Esophagus muscularis mucosa (tissue), 4 donors: ENCODE results near the gene ZBTB45. TPM values are rescaled to one million over a fixed set of nuclear protein-coding genes. Genes with fewer than 3 reads are reported as not detected.

ENCODE experiments used
- DNase-seq: peaks from one replicate; pipeline ENCODE4 v3.0.0-alpha.2; 2017; ENCODE audit errors: extremely low spot score
- H3K27ac ChIP-seq, 4 donors: fragments of 200-600 bp; sonication (generic); replicated peaks in 1 of 4; 1 replicate in 3 of 4; 2 replicates in 1 of 4; pipeline ENCODE4 v1.5.1; 2016 to 2019; ENCODE audit warnings: mild to moderate bottlenecking in 1 of 4
- H3K27me3 ChIP-seq, 4 donors: fragments of 200-600 bp; sonication (generic); one replicate each; pipeline versions ENCODE4 v1.5.1 to v1.6.0; 2016 to 2019
- H3K36me3 ChIP-seq, 4 donors: fragments of 200-600 bp; sonication (generic); one replicate each; pipeline ENCODE4 v1.5.1; 2016 to 2019
- H3K4me1 ChIP-seq, 4 donors: fragments of 200-600 bp; sonication (generic); one replicate each; pipeline ENCODE4 v1.5.1; 2016 to 2019
- H3K4me3 ChIP-seq, 4 donors: fragments of 200-600 bp; sonication (generic); 1 replicate in 2 of 4; 2 replicates in 2 of 4; pipeline ENCODE4 v1.5.1; 2016 to 2019; ENCODE audit warnings: mild to moderate bottlenecking in 4 of 4, moderate library complexity in 1 of 4
- H3K9me3 ChIP-seq, 4 donors: fragments of 200-600 bp; sonication (generic); 1 replicate in 3 of 4; 2 replicates in 1 of 4; pipeline ENCODE4 v1.5.1; 2016 to 2019
- EP300 ChIP-seq: sonication (generic); formaldehyde crosslinking; IDR thresholded peaks from one replicate; pipeline ENCODE4 v1.6.1; 2017; ENCODE audit warnings: antibody characterized with exemption
- POLR2A ChIP-seq: fragments of 450-650 bp; IDR thresholded peaks from one replicate; pipeline ENCODE4 v1.6.1; 2017; ENCODE audit warnings: antibody characterized with exemption, moderate library complexity, mild to moderate bottlenecking, low read depth
- POLR2AphosphoS5 ChIP-seq, 2 donors: sonication (generic); formaldehyde crosslinking; IDR thresholded peaks; one replicate each; pipeline ENCODE4 v1.6.1; 2017; ENCODE audit warnings: antibody characterized with exemption in 2 of 2
- WGBS: methylation state at CpG from one replicate; pipeline ENCODE4 v1.1.5; 2018; 5-methylcytosine and 5-hydroxymethylcytosine counted together
- intact Hi-C: fragments of 100-400 bp; cut with DNase I; formaldehyde crosslinking; loops from one replicate; pipeline ENCODE4 v1.15.1; 2023
- total RNA-seq, 4 donors: library from RNA; depleted of rRNA; stranded (reverse); fragments of >200 nt; gene quantifications; one replicate each; pipeline versions ENCODE4 v1.1.0 to v1.2.1, GENCODE V29; 2016
- TF ChIP-seq, protein P1 (sequence below), 3 experiments: fragments of 200-600 bp in 2 of 3; fragments of 450-650 bp in 1 of 3; sonication (generic) in 2 of 3; IDR thresholded peaks; one replicate each; pipeline ENCODE4 v1.5.1; 2017 to 2019; ENCODE audit warnings: antibody characterized with exemption in 3 of 3, mild to moderate bottlenecking in 2 of 3, moderate library complexity in 1 of 3

Gene ZBTB45
- total RNA-seq, 4 donors from 2014 or later = 8.8 to 20.0 (median 12.1) TPM

GRCh38 chr19:58477130-58477529, 42.5 kb downstream of the ZBTB45 start:
- WGBS = 69% methylated on average over 4 of the region's 15 CpGs
- peaks cover 18 to 29% (median 23%) of the 10 kb centered on the region in 4 donors for H3K4me1 ChIP-seq
- H3K9me3 ChIP-seq = no peaks in the 10 kb centered on the region
- TF ChIP-seq EP300 (no peak), POLR2AphosphoS5 (IDR thresholded peaks at IDR 0.05) (no peak), POLR2A (no peak)
- TF ChIP-seq, protein P1, sequence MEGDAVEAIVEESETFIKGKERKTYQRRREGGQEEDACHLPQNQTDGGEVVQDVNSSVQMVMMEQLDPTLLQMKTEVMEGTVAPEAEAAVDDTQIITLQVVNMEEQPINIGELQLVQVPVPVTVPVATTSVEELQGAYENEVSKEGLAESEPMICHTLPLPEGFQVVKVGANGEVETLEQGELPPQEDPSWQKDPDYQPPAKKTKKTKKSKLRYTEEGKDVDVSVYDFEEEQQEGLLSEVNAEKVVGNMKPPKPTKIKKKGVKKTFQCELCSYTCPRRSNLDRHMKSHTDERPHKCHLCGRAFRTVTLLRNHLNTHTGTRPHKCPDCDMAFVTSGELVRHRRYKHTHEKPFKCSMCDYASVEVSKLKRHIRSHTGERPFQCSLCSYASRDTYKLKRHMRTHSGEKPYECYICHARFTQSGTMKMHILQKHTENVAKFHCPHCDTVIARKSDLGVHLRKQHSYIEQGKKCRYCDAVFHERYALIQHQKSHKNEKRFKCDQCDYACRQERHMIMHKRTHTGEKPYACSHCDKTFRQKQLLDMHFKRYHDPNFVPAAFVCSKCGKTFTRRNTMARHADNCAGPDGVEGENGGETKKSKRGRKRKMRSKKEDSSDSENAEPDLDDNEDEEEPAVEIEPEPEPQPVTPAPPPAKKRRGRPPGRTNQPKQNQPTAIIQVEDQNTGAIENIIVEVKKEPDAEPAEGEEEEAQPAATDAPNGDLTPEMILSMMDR (IDR thresholded peaks at IDR 0.05) = no peak
- no peaks in the 10 kb centered on the region for H3K27me3 ChIP-seq
- no peak for DNase-seq
- H3K27ac ChIP-seq = peak overlapping the region; percentile 84 to 96 (median 90)
- H3K4me3 ChIP-seq = peak overlapping the region in 2 of 4 donors; percentile 73 to 74
- intact Hi-C loops = no loop called here
- H3K36me3 ChIP-seq = peaks cover 15 to 62% (median 45%) of the 10 kb centered on the region in 4 donors

DNA sequence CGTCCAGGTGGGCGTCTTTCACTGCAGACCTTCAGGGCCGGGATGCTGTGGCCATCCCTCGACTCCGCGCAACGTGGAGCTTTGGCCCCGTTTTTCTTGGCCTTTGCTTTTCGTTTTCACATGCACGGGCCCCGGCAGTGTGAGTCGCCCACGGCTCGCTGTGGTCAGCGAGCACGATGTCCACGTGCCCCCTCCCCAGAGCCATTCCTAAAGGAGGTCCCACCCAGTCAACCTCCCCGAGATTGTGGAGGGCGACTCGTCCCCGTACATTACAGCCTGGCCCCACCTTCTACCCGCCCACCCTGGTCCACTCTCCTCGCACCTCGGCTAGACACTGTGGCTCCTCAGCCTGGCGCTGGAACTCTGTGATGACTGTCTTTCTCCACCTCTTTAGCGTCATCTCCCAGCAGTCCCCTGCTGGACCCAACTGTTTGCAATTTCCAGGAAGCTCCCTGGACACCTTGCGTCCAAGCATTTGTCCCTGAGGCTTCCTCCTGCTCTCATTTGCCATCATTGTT, 43.1 kb downstream of the ZBTB45 start:
- Histone ChIP-seq H3K36me3 (peaks cover 21 to 63% (median 48%) of the 10 kb centered on the region in 4 donors), H3K27ac (peak overlapping the region; percentile 84 to 96 (median 90)), H3K27me3 (no peaks in the 10 kb centered on the region), H3K4me3 (peak overlapping the region; percentile 68 to 74 (median 72)), H3K9me3 (no peaks in the 10 kb centered on the region), H3K4me1 (peaks cover 18 to 29% (median 23%) of the 10 kb centered on the region in 4 donors)
- no peak for DNase-seq
- TF ChIP-seq EP300 = peak; percentile 69
- TF ChIP-seq POLR2A = no peak
- no peak for TF ChIP-seq POLR2AphosphoS5 (IDR thresholded peaks at IDR 0.05)
- TF ChIP-seq, protein P1 (IDR thresholded peaks at IDR 0.05) = no peak
- intact Hi-C loops = no loop called here
- 2% methylated on average over 20 of the region's 27 CpGs for WGBS

DNA sequence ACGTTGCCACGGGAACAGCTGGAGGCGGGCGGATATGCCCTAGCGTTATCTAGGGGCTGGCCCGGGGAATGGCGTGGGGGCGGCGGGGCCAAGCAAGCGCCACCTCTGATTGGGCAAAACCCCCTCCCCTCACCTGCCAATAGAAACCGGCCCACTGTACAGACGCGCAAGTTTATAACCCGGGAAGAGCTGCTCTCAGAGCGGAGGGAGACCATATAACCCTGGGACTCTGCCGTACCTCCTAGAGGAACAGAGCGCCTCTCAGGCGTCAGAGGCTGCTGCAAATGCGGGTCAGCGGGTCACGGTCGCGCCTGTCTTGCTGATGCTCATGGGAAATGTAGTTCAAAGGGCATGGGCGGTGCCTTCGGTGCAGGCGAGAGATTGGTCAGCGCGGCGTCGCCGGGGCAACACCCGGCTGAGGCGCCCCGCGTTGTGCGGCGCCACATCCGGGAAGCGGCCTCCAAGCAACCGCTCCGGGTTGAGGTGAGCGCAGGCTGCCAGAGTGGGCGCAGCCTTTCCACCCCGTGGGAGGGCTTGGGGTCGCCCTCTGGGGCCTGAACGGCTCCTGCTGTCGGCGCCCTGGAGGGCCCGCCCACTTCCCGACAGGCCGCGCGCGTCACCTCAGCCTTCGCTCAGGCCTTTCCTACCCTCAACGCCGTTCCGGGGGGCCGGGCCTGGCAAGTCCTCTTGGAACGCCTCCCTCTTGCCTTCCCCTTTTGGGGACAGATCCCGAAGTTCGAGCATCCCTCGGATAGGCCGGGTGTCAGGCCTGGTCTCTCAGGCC, 43.7 kb downstream of the ZBTB45 start, which contains the start of gene ZNF446:
Gene ZNF446 (plus strand): TSS at position 639 of the 784 bp plus-strand sequence. CDS start 867 bp downstream, outside the sequence.
- Histone ChIP-seq H3K9me3 (no peaks in the 10 kb centered on the region), H3K27me3 (no peaks in the 10 kb centered on the region), H3K36me3 (peaks cover 20 to 63% (median 45%) of the 10 kb centered on the region in 4 donors), H3K4me3 (peak within 1 kb of the TSS; percentile 68 to 74 (median 72)), H3K27ac (peak within 1 kb of the TSS; percentile 84 to 96 (median 90)), H3K4me1 (peaks cover 18 to 29% (median 23%) of the 10 kb centered on the region in 4 donors)
- peak; percentile 100 for DNase-seq
- 0% methylated on average over 37 of the region's 64 CpGs for WGBS
- intact Hi-C loops = no loop called here
- TF ChIP-seq, protein P1 (IDR thresholded peaks at IDR 0.05) = peak in 1 of 3 experiments; percentile 11
- peak; percentile 3 for TF ChIP-seq POLR2A
- peak; percentile 34 for TF ChIP-seq EP300
- TF ChIP-seq POLR2AphosphoS5 (IDR thresholded peaks at IDR 0.05) = peak; percentile 83 to 91

DNA sequence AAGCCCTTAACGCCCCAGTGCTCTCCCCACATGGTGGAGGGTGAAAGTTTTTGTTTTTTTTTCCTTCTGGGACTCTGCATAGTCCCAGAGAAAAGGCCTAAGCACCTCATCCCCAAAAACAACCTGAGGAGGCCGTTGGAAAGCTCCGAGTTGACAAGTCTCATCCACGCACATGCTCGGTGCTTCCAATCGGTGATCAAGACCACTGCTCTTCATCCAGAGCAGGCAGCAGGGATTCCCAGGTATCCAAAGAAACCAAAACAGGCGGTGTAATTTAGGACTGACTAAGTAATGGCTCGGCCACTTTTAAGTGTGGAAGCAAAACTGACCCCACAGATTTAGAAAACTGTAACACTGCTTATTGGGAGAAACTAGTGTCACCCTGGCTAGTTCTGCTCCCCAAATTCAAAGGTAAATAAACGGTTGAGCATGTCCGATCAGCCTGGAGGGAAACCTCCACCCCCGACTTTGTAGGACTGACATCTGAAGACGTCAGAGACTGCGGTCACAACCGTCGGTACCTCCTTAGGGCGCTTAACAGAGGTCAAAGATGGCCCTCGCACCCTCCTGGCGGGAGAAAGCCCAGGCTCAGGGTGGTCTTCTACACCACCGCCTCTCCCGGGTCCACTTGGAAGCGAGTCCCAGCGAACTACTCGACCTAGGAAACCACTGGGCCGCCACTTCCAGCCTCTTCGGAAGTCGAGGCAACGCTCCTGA, 44.5 kb downstream of the ZBTB45 start:
- no peaks in the 10 kb centered on the region for H3K9me3 ChIP-seq
- peak overlapping the region; percentile 84 to 96 (median 90) for H3K27ac ChIP-seq
- DNase-seq = no peak
- H3K4me3 ChIP-seq = peak overlapping the region; percentile 68 to 74 (median 72)
- H3K4me1 ChIP-seq = peaks cover 18 to 29% (median 23%) of the 10 kb centered on the region in 4 donors
- peaks cover 14 to 63% (median 45%) of the 10 kb centered on the region in 4 donors for H3K36me3 ChIP-seq
- intact Hi-C loops = no loop called here
- 32% methylated on average over 18 of the region's 27 CpGs for WGBS
- no peaks in the 10 kb centered on the region for H3K27me3 ChIP-seq
- TF ChIP-seq EP300 (no peak), POLR2A (no peak), POLR2AphosphoS5 (IDR thresholded peaks at IDR 0.05) (no peak)
- TF ChIP-seq, protein P1 (IDR thresholded peaks at IDR 0.05) = no peak
